ENCODE measurements around the gene CDC7.

DNA sequence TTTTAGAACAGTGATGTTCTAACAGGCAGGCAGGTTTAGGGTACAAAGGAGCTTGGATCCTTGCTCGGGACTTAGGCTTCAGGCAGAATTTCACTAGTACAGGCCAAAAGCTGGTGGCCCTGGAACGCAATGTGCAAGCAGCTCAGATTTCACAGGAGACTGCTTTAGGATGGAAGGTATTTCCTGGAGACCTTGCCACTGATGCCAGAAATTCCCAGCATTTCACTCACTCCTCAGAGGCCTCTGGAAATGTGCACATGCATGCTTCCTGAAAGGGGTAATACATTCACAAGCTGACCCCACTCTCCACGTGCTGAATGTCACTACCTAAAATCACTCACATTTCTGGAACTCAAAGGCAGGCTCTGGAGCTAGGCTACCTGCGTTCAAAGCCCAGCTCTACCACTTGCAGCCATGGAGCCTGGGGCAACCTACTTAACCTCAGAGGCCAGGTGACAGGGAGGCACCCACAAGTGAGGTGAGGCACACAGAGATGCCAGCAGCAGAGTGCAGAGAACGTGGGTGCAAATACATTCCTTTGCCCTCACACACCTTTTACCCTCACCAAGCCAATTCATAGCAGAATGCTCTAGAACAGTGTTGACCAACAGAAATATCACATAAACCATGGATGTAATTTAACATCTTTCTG, 56.5 kb downstream of the CDC7 start:
- TF ChIP-seq EZH2 (IDR thresholded peaks at IDR 0.05; ENCODE audit: low read length, missing control alignments) (no peak), CTCF (conservative IDR thresholded peaks at IDR 0.05 in 1 of 2, IDR thresholded peaks at IDR 0.05 in 1 of 2; ENCODE audit: low read depth in 1 of 2, low read length in 2 of 2) (no peak)
